Transverse colon (tissue), 4 donors: ENCODE results near the gene NCKAP5L.

Experiments
- POLR2A ChIP-seq: fragments of 450-650 bp; IDR thresholded peaks from one replicate; pipeline ENCODE4 v1.6.1; 2016; ENCODE audit warnings: antibody characterized with exemption, mild to moderate bottlenecking, moderate library complexity
- POLR2AphosphoS5 ChIP-seq, 3 donors: sonication (generic); formaldehyde crosslinking; IDR thresholded peaks; one replicate each; pipeline ENCODE4 v1.6.1; 2016; ENCODE audit warnings: antibody characterized with exemption in 3 of 3
- TF ChIP-seq, protein P1 (sequence below), 5 experiments: fragments of 200-600 bp in 3 of 5; fragments of 450-650 bp in 2 of 5; sonication (generic) in 3 of 5; IDR thresholded peaks; 1 replicate in 2 of 5; 2 replicates in 3 of 5; pipeline ENCODE4 v1.5.1; 2016 to 2017; ENCODE audit warnings: antibody characterized with exemption in 5 of 5, inconsistent platforms in 3 of 5, mild to moderate bottlenecking in 2 of 5, moderate library complexity in 1 of 5

DNA sequence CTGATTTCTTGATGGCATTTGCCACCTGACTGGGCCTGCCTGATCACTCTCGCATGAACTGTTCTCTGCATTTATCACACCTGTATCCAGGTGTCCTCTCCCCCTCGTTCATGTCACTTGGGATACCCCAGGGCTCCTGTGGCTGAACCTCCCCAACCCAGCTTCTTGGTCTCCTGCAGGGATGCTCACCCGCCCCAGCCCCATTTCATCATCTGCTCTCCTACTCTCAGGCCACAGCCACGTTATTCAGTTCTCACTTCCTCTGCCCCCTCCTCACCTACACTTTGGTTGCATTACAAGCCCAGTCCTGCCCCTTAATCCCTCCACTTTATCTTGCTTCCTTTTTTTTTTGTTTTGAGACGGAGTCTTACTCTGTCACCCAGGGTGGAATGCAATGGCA is 51.4 kb downstream of the NCKAP5L start:
- no peak for TF ChIP-seq POLR2AphosphoS5 (IDR thresholded peaks at IDR 0.05)
- TF ChIP-seq POLR2A: no peak
- TF ChIP-seq, protein P1, sequence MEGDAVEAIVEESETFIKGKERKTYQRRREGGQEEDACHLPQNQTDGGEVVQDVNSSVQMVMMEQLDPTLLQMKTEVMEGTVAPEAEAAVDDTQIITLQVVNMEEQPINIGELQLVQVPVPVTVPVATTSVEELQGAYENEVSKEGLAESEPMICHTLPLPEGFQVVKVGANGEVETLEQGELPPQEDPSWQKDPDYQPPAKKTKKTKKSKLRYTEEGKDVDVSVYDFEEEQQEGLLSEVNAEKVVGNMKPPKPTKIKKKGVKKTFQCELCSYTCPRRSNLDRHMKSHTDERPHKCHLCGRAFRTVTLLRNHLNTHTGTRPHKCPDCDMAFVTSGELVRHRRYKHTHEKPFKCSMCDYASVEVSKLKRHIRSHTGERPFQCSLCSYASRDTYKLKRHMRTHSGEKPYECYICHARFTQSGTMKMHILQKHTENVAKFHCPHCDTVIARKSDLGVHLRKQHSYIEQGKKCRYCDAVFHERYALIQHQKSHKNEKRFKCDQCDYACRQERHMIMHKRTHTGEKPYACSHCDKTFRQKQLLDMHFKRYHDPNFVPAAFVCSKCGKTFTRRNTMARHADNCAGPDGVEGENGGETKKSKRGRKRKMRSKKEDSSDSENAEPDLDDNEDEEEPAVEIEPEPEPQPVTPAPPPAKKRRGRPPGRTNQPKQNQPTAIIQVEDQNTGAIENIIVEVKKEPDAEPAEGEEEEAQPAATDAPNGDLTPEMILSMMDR (IDR thresholded peaks at IDR 0.05): no peak
